IPS DF 6.9 (cell line): ENCODE results near the gene MYO18B.

ENCODE experiments used
- DNase-seq: peaks from one replicate; pipeline ENCODE4 v3.0.0-alpha.2; 2013; ENCODE audit warnings: low read depth, low spot score
- H3K27ac ChIP-seq: one replicate; pipeline ENCODE4 v1.5.1; 2013; ENCODE audit warnings: low read length, control low read depth
- H3K27me3 ChIP-seq: 2 replicates; pipeline ENCODE4 v1.6.1; 2013; ENCODE audit warnings: mild to moderate bottlenecking, low read length; ENCODE audit not compliant: control insufficient read depth, insufficient read depth
- H3K36me3 ChIP-seq: 2 replicates; pipeline ENCODE4 v1.6.1; 2013; ENCODE audit warnings: low read length; ENCODE audit not compliant: control insufficient read depth, insufficient read depth
- H3K4me1 ChIP-seq: 2 replicates; pipeline ENCODE4 v1.6.1; 2013; ENCODE audit warnings: low read length; ENCODE audit not compliant: control insufficient read depth, insufficient read depth
- H3K4me3 ChIP-seq: 2 replicates; pipeline ENCODE4 v1.5.1; 2013; ENCODE audit warnings: mild to moderate bottlenecking, low read length
- H3K9me3 ChIP-seq: 2 replicates; pipeline ENCODE4 v1.6.1; 2013; ENCODE audit warnings: low read length, inconsistent platforms; ENCODE audit not compliant: control insufficient read depth, insufficient read depth
- WGBS: extraction: QIAGEN DNeasy Blood & Tissue Kit; methylation state at CpG from one replicate; pipeline ENCODE4 v1.1.7; 2013; ENCODE audit warnings: mixed read lengths, missing lambda C conversion rate; ENCODE audit not compliant: insufficient read length, insufficient coverage; 5-methylcytosine and 5-hydroxymethylcytosine counted together

Gene MYO18B

DNA sequence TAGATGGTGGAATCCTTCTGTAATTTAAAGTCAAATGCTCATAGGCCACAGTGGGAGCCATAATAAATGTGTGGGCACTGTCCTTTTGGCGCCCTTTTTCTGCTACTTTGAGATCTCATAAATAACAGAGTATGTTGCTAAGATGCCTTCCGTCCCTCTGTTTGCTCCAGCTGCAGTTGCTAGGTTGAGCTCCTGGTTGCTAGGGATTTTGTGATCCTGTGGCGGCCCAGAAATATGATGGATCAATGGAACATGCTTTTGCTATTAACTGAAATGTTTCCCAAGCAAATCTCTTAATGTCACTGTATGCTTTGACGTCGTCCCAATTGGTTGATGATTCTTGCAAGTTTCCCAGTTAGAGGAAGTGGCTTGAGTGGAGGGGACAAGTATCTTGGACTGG, 53.5 kb downstream of the MYO18B start:
- Histone ChIP-seq H3K36me3 (no peaks in the 10 kb centered on the region), H3K27me3 (no peaks in the 10 kb centered on the region), H3K4me1 (no peaks in the 10 kb centered on the region), H3K9me3 (no peaks in the 10 kb centered on the region), H3K27ac (no peak overlapping the region), H3K4me3 (no peak overlapping the region)
- no peak for DNase-seq
- no CpG with 5 or more reads among the region's 5 CpGs for WGBS

DNA sequence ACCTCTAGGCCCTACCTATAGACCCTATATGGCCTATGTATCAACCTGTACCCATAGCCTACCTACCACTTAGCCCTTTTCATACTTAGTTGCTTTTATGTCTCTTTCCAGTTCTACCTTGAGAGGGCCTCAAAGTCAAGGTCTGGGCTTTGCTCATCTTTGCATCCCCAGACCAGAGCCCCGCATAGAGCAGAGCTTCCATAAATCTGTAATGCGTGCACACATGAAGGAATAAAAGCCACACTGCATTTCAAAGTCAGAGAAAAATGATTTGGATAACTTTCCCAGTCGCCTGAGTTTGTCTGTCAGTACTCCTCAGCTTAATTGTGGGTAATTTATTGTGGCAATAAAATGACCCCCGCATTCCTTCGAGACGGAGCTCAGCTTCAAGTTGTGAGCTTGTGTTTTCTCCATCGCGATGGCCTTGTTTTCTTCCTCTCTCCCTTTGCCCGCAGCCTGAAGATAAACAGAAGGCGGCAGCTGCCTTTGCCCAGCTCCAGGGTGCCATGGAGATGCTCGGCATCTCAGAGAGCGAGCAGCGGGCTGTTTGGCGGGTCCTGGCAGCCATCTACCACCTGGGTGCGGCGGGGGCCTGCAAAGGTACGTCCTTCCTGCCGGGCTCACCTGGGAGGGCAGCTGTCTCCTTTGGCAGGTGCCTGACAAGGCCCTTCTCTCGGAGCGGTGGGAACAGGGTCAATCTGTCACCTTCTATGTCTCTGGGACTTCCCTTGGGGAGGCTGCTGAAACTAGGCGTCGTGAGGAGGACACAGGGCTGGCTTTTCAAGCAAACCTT, 55.7 kb downstream of the MYO18B start:
- WGBS: no CpG with 5 or more reads among the region's 22 CpGs
- Histone ChIP-seq H3K36me3 (no peaks in the 10 kb centered on the region), H3K4me3 (no peak overlapping the region), H3K27me3 (no peaks in the 10 kb centered on the region), H3K9me3 (no peaks in the 10 kb centered on the region), H3K4me1 (no peaks in the 10 kb centered on the region), H3K27ac (no peak overlapping the region)
- no peak for DNase-seq

DNA sequence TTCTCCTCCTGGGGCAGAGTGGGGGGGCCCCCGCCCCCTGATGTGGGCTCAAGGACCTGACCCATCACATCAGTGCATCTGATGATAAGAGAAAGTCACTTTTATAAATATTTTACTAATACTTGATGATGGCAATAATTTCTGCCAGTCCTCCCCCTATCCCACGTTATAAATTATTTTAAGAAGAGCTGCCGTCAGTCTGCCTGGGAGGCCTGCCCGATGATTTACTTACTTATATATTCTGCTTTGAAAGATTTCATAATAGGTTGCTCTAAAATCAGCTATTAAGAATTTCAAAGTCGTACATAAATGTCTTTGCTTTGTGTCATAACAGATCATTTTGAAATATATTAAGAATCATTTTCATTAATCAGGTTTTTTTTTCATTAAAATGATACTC, 58.8 kb downstream of the MYO18B start:
- DNase-seq: no peak
- H3K36me3 ChIP-seq: no peaks in the 10 kb centered on the region
- H3K27ac ChIP-seq: no peak overlapping the region
- no peaks in the 10 kb centered on the region for H3K27me3 ChIP-seq
- no CpG with 5 or more reads among the region's 5 CpGs for WGBS
- no peaks in the 10 kb centered on the region for H3K4me1 ChIP-seq
- no peaks in the 10 kb centered on the region for H3K9me3 ChIP-seq
- no peak overlapping the region for H3K4me3 ChIP-seq

DNA sequence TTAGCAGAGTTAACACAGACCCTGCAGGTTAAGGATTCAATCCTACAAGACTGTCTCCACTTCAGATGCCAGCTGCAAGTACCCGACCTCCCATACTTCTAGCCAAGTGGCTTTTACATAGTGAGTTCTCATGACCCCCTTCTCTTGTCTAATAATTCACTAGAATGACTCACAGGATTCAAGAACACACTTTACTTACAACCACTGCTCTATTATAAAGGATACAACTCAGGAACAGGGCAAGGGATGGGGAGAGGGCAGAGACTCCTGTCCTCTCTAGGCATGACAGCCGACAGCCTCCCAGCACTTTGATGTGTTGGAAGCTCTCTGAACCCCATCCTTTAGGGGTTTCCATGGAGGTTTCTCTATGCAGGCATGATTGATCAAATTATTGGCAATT, 60.0 kb downstream of the MYO18B start:
- Histone ChIP-seq H3K4me3 (no peak overlapping the region), H3K27me3 (no peaks in the 10 kb centered on the region), H3K36me3 (no peaks in the 10 kb centered on the region), H3K27ac (no peak overlapping the region), H3K9me3 (no peaks in the 10 kb centered on the region), H3K4me1 (no peaks in the 10 kb centered on the region)
- whole genome bisulfite sequencing: no CpG with 5 or more reads among the region's 2 CpGs
- DNase-seq: no peak

DNA sequence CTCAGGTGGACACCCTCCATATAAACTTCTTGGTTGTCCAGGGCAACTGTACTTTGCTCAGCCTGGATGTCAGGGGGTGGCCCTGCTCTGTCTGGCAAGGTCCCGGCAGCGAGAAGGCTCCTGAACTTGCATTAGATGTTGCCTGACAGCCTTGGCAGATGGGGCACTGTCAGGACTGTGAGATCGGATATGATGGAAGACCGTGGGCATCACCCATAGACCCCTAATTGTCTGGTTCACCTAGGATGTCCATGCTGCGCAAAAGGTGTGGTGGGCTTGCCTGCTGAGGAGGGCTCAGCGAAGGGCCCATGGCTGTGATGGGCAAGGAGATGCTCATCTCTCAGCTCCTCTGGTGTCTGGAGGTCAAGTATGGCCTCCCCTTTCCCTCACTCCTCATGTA, 62.7 kb downstream of the MYO18B start:
- Histone ChIP-seq H3K4me3 (no peak overlapping the region), H3K27ac (no peak overlapping the region), H3K9me3 (no peaks in the 10 kb centered on the region), H3K4me1 (no peaks in the 10 kb centered on the region), H3K27me3 (no peaks in the 10 kb centered on the region), H3K36me3 (no peaks in the 10 kb centered on the region)
- no CpG with 5 or more reads among the region's 6 CpGs for WGBS
- DNase-seq: no peak

DNA sequence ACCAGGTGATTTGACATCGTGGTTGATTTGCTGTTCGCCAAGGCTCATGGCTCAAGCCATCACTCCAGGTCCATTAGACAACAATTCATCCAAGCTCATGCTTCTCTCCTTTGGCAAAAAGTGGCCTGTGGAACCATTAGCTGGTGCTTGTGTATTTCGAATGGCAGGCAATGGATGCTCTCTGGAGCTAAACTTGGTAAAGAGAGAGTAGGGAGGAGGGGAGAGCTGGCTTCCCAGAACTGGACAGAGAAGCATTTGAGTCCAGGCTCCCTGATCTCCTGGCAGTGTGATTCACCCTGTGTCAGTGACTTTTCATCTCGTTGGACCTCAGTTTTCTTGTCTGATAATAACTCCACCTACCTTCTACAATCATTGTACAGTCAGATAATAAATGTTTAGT, 64.6 kb downstream of the MYO18B start:
- WGBS: no CpG with 5 or more reads among the region's 4 CpGs
- H3K27ac ChIP-seq: no peak overlapping the region
- no peaks in the 10 kb centered on the region for H3K9me3 ChIP-seq
- no peaks in the 10 kb centered on the region for H3K36me3 ChIP-seq
- no peaks in the 10 kb centered on the region for H3K4me1 ChIP-seq
- no peak for DNase-seq
- H3K4me3 ChIP-seq: no peak overlapping the region
- H3K27me3 ChIP-seq: no peaks in the 10 kb centered on the region

DNA sequence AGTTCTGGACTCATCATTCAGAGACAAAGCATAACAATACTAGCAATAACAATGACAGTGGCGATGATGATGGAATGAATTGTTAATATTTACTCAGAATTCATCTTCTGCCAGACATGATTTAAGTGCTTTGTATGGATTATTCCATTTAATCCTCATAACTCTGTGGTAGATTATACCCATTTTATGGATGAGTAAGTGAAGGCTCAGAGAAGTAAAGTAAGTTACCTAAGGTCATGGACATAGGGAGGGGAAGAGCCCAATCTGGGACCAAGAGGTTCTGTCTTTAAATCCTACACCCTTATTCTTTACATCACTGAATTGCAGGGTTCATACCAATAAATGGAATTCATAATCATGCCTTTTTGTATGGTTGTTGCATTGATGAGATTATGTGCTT, 72.7 kb downstream of the MYO18B start:
- Histone ChIP-seq H3K9me3 (no peaks in the 10 kb centered on the region), H3K27ac (no peak overlapping the region), H3K36me3 (no peaks in the 10 kb centered on the region), H3K4me3 (no peak overlapping the region), H3K27me3 (no peaks in the 10 kb centered on the region), H3K4me1 (no peaks in the 10 kb centered on the region)
- WGBS: no CpG with 5 or more reads among the region's 1 CpG
- no peak for DNase-seq

DNA sequence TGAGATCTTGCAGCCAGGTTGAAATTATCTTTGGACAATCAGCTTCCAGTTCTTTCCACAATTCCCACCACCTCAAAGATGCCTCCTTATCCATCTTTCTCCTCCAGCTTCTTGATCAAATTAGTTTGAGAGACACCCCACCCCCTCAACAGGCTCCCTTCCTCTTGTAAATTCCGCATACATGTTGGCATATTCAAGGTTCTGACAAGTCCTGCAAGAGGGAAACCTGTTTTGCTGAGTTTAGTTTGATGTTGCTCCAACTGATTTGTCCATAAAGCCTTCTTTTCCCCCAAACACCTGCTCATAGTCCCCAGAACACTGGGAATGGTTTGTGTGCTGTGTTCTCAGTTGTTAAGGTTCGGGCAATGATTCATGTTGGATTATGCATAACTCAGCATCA, 73.6 kb downstream of the MYO18B start:
- no peak overlapping the region for H3K27ac ChIP-seq
- no peaks in the 10 kb centered on the region for H3K4me1 ChIP-seq
- H3K9me3 ChIP-seq: no peaks in the 10 kb centered on the region
- H3K4me3 ChIP-seq: no peak overlapping the region
- no peaks in the 10 kb centered on the region for H3K36me3 ChIP-seq
- H3K27me3 ChIP-seq: no peaks in the 10 kb centered on the region
- no peak for DNase-seq
- WGBS: no CpG with 5 or more reads among the region's 2 CpGs

DNA sequence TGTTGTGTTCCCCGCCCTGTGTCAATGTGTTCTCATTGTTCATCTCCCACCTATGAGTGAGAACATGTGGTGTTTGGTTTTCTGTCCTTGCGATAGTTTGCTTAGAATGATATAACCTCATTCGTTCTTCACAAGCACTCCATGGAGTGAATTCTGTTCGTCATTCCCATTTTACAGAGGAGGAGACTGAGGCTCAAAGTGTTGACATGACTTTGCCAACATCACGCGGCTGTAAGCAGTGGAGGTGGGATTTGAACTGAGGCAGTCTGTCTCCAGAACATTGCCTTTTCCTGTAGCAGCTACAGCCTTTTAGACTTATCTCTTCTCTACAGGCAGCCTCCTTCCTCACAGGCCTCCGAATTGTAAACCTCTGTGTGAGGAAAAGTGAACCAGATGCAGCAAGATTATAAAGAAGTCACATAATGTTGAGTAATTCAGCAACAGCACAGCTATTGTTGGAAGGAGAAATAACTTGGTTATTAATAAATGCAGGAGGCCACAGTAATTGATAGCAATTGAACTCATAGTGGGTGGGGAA, 74.6 kb downstream of the MYO18B start:
- Histone ChIP-seq H3K9me3 (no peaks in the 10 kb centered on the region), H3K27ac (no peak overlapping the region), H3K27me3 (no peaks in the 10 kb centered on the region), H3K4me1 (no peaks in the 10 kb centered on the region), H3K4me3 (no peak overlapping the region), H3K36me3 (no peaks in the 10 kb centered on the region)
- WGBS: no CpG with 5 or more reads among the region's 7 CpGs
- DNase-seq: no peak

DNA sequence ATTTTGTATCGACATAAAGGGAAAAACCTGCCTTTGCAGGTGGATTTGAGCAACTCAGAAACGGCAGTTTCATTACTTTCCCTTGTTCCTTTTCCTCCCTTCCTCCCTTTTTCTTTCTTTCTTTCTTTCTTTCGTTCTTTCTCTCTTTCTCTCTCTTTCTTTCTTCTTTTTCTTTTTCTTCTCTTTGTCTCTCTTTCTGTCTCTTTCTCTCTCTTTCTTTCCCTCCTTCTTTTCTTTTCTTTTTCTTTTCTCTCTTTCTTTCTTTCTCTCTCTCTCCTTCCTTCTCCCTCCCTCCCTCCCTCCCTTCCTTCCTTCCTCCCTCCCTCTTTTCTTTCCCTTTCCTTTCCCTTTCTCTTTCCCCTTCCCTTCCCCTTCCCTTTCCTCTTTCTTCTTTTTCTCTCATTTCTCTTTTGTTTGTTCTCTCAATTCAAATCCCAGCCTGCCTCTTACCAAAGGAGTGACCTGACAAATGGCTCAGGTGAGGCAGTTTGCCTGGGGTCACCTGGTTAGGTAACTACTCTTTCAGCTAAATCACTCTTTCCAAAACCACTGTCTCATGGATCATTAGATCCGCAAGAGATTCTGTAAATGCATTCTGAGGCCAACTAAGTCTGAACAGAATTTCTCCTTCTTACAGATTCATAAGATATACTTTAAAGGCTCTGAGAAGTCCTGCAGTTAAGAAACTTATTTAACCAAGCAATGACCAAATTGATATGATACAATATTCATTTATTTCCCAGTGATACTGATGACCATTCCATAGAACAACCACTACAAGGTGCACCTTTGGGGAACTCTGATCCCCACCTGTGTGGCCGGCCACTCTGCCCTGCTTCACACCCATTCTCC, 75.3 kb downstream of the MYO18B start:
- no peaks in the 10 kb centered on the region for H3K36me3 ChIP-seq
- no peaks in the 10 kb centered on the region for H3K9me3 ChIP-seq
- H3K27me3 ChIP-seq: no peaks in the 10 kb centered on the region
- H3K27ac ChIP-seq: no peak overlapping the region
- no CpG with 5 or more reads among the region's 5 CpGs for WGBS
- no peak overlapping the region for H3K4me3 ChIP-seq
- no peak for DNase-seq
- no peaks in the 10 kb centered on the region for H3K4me1 ChIP-seq
